GM18868 (cell line): ENCODE results near the gene NEK2.
"Not testable (repeated sequence)": the region's sequence is repeated elsewhere in the genome, so short reads cannot be mapped to it uniquely, and the experiment has no call there.

ENCODE experiments used
- ATAC-seq: cut with Tn5 transposase; IDR thresholded peaks from one replicate; pipeline ENCODE4 v1.9.1; 2021; ENCODE audit warnings: mild to moderate bottlenecking, moderate library complexity; ENCODE audit not compliant: unreplicated experiment

NEK2 gene

DNA sequence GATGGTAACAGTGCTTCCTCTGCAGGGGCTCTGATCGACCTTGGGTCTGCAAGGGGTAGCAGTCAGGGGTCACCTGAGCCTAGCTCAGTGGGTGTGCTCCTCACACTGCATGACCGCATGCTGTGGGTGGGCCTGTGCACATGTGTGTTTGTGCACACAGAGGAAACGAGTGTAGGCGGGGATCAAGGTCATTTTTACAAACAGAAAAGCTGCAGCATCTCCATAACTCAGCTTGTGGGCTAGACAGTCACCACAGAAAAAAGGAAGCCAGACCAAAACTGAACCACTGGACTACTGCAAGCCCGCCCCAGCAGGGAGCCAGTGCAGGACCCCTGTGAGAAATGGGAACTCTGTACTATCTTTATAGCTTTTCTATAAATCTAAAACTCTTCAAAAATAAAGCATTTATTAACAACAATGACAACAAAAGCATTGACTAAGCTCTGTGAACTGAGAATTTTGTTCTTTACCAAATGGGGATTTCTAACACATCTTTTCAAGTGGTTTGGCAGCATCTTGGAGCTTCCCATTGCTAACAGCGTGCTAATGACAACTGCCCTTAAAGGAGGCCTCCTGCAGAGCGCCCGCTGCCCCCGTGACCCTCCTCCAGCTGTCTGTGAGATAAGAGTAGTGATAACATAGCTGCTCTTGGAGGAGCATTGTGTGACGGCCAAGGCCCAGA, 19.9 kb upstream of the NEK2 start:
- peak; percentile 42 for ATAC-seq

DNA sequence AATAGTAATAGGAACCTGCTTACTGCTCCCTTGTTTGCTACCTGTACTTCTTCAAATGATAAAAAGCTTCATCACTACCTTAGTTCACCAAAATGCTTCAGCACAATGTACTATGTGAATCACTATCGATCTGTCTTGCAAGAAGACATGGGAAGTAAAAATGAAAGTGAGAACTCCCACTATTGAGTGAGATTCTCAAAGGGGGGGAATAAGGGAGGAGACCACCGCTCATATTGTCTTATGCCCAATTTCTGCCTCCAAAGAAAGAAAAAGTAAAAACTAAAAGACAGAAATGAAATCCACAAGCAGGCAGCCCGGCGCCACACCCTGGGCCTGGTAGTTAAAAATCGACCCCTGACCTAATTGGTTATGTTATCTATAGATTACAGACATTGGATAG, 18.5 kb upstream of the NEK2 start:
- ATAC-seq, result not testable (repeated sequence)

DNA sequence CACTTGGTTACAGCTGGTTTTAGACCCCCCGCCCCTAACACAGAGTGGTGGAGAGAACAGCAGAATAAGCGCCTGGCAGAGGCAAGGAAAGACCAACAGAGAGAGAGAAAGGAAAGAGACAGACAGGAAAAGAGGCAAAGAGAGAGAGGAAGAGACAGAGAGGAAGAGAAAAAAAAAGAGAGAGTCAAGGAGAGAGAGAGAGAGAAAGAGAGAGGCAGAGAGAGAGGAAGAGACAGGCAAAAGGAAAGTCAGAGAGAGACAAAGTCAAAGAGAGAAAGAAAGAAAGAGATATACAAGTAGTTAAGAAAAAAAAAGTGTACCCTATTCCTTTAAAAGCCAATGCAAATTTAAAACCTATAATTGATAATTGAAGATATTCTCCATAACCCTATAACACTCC, 13.0 kb upstream of the NEK2 start:
- ATAC-seq, result no peak

DNA sequence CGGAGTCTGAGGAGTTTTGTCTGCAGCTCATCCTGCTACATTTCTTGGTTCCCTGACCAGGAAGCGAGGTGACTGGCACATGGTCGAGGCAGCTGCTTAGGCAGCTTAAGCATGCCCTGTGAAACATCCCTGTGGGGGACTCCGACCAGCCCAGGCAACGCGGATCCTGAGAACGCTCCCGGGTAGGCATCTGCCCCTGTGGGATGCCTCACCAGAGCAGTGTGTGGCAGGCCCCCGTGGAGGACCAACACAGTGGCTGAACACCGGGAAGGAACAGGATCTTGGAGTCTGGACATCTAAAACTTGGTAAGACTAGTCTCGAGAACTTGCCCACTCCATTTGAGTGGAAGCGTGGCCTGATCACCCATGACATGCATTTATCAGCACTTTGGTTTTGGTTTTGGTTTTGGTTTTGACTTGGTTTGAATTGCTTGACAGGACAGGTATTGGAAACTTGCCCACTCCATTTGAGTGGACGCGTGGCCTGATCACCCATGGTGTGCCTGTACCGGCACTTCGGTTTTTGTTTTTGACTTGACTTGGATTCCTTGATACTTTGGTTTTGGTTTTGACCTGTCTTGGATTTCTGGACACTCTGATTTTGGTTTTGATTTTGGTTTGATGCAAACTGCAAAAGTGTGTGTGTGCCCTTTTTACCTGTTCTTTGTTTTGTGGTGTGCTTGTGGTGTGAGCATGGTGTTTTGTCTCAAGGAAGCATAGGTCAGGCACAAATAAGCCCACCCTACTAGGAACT, 12.2 kb upstream of the NEK2 start:
- no peak for ATAC-seq

DNA sequence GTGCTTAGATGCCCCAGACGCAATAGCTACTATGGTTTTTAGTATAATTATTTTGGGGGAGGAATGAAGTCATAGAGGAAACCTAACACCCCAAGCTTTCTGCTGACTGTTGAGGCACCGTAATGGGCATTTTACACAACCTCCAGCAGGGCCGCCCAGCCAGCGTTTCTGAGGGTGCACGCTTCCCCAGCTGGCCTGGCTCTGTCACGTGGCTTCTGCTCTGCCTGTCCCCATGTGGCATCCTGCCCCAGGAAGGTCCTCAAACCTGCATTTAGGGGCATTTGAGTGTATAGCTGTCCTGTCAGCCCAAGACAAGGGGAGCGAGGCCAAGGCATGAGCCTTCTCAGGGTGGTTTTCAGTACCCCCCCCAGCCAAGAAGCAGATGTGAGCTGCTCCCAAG, 10.4 kb upstream of the NEK2 start:
- ATAC-seq, result no peak

DNA sequence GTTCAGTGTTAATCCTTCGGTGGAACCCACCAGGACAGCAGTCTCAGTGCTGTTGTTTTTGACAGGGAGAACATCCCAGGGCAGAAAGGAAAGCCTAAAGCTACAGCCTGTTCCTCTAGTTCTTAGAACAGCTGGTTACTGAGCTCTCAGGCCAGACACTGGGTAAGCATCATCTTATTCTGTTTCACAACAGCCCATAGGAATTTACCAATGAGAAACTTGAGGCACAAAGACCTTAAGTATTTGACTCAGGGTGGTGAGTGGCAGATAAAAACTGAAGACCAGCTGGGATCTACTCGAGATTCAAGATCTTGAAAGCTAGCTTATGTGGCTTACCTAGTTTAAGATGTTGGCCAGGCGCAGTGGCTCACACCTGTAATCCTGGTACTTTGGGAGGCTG, 9.4 kb upstream of the NEK2 start:
- no peak for ATAC-seq

DNA sequence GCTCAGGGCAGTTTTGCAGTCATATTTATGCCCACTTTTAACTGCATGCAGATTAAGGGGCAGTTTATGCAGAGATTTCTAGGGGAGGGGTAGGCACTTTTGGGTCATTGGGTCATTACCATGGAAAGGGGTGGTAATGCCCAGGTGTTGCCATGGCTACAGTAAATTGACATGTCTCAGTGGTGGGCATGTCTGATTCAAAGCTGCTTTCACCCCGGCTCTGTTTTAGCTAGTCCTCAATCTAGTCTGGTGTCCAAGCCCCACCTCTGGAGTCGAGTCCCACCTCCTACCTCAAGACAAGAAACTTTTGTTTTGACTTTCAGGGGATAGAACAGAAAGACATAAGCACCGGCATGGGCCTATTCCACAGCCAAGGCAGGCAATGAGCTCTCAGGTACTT, 8.9 kb upstream of the NEK2 start:
- no peak for ATAC-seq

DNA sequence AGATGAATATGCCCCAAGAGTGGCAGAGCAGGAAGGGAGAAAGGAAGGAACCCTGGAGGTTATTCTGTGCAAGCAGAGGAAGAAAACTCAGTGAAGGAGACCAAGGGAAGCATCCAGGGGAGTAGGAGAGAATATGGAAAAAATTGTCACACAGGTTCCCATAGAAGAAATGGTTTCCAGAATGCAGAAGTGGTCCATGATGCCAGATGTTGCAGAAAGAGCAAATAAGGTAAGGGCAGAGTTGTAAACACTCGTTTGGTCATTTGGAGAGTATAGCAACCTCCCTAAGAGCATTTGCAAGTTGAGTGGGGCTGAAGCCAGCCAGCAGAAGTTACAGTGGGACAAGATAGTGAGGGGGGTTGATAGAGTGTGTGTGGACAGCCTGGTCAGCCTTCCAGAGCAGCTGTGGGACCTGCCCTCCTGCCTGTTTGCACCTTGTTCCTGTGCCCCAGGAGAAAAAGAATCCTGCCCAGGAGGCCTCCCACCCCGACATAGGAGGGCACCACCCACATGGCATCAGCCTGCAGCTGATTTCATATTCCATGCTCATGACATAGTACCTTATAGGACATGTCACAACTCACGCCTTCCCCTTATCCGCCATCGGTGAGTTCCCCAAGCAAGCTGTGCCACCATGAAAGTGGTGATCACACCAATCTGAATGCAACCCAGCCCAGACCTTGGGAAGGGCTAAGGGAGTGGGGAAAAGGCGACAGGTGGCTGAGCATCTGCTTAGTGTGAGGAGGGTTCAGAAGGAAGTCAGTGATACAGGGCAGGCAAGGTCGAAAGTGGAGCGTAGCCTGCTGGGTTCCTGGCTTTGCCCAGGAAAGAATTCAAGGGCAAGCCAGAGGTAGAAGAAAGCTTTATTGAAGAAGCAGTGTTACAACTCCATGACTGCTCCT, 8.2 kb upstream of the NEK2 start:
- no peak for ATAC-seq

DNA sequence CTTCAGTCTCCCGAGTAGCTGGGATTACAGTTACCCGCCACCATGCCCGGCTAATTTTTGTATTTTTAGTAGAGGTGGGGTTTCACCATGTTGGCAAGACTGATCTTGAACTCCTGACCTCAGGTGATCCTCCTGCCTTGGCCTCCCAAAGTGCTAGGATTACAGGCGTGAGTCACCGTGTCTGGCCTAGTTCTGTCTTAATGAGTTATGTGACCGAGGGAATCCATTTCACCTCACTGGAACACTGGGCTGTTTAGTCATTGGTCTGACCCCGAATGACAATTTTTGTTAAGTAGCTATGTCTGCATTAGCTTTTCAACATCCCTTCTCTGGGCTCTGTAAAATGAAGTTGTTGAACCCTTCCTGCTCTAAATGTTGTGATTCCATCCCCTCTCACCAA, 6.8 kb upstream of the NEK2 start:
- ATAC-seq, result not testable (repeated sequence)

DNA sequence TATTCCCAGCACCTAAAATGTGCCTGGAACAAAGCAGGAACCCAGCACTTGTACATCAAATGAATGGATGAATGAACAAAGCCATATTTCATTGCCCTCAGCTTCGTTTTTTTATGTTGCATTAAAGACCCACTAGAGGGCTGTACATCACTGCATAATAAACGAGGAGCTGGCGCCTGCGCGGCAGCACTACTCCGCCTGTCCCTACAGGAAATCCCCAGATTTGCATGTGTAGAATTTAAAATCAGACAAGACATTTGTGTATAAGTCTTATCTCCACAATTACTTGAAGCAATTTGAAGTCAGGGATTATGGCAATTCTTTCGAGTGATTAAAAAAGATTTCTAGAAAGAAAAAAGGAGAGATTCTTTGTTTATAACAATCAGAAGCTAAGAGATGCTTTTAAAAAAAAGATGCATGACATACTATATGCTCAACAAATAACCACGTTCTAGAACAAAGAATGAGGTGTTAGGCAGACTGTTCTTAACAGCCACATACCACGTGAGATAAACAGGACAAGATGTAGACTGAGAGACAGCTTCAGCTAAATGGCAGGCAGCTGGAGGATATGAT, 5.4 kb upstream of the NEK2 start:
- peak; percentile 87 for ATAC-seq

DNA sequence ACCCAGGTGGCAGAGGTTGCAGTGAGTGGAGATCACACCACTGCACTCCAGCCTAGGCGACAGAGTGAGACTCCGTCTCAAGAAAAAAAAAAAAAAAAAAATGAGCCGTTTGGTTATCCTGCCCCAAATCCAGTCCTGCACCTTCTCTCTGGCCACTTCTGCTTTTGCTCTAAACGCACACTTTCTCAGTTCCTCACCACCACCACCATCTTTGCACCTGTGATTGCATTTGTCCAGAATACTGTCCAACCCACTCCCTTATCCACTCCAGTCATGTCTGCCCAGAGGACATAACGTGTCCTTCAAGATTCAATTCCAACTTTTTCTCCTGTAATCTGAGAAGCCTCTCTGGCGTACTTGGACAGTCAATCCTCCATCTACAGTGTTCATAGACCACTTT, 2.2 kb upstream of the NEK2 start:
- ATAC-seq, result peak; percentile 21

DNA sequence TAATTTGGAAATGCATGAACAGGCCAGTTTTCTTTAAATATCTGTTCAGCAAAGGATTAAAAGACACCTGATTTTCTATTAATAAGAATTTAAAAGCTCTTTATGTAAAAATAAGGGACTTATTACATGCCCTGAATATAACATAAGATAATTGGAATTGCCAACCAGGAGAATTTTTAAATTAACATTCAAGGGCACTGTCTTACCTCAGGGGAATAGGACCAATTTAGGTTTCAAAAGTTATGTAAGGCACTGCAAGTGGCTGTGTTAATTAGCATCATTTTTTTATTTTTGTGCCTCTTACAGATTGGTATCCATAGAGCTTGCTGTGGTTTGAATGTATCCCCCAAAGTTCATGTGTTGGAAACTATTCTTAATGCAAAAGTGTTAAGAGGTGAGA, 1.3 kb upstream of the NEK2 start:
- no peak for ATAC-seq

DNA sequence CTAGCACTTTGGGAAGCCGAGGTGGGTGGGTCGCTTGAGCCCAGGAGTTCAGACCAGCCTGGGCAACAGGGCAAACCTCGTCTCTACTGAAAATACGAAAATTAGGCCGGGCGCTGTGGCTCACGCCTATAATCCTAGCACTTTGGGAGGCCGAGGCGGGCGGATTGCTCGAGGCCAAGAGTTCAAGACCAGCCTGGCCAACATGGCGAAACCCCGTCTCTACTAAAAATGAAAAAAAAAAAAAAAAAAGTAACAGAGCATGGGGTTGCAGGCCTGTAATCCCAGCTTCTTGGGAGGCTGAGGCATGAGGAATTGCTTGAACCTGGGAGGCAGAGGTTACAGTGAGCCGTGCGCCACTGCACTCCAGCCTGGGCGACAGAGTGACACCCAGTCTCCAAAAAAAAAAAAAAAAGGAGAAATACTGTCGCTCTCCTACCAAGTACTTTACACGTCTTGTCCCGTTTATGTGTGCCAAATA, 724 bp upstream of the NEK2 start:
- ATAC-seq, result no peak

DNA sequence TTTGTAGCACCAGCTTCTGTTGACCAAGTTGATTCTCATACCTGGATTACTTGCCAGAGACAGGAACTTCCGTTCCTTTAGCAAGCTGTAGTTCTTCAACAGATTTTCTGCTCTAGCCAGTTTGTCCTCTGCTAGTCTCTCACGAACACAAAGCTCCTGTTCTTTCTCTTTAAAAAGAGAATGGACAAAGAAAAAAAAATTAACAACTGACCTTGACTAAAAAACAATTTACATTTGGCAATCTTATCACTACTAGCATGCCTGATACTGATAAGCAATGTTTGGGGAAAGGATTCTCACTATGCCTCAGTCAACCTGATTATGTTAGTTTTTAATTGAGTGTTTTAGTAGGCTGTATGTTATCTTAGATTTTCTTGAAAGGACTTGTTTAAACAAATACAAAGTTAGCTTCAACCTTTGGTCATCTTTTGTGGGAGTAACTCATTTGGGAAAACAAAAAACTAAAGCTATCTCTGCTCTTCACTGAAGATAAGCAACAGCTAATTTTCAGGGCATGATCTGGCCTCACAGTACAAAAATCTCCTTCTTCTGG, 8.3 kb downstream of the NEK2 start:
- ATAC-seq, result no peak

DNA sequence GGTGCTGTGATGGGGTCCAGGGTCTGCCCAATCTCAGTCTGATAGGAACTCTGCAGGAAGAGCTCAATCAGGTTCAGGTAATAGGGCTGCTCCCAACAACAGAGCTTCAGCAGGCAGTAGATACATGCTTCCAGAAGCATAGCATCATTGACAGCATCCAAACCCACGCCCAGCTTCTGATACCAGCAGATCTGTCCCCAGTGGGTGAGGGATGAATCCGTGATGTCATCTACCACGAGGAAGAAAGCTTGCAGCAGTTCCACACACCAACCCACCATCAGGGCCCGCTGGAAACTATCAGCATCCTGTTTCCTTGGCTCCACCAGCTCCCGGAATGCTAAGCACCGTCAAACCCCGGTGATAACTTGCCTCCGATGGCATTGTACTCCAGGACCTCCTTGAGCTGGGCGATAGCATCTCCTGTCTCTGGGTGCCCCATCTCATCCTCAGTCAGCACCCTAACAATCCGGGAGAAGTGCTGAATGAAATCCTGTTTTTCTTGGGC, 14.7 kb downstream of the NEK2 start:
- no peak for ATAC-seq

DNA sequence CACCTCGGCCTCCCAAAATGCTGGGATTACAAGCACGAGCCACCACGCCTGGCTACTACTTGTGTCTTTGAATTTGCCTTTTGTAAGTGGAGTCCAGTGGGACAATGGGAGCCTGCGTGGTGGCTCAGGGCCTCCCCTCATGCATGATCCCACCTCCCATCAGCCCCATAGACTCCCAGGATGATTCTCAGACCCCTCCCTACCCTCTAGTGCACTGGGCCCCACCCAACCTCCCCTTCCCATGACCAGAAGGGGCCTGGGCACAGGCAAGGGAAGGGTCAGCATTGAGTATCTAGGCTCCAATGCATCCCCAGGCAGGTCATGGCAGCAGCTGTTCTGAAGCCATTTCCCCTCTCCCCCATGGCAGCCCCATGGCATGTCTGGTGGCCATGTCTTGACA, 18.7 kb downstream of the NEK2 start:
- no peak for ATAC-seq

DNA sequence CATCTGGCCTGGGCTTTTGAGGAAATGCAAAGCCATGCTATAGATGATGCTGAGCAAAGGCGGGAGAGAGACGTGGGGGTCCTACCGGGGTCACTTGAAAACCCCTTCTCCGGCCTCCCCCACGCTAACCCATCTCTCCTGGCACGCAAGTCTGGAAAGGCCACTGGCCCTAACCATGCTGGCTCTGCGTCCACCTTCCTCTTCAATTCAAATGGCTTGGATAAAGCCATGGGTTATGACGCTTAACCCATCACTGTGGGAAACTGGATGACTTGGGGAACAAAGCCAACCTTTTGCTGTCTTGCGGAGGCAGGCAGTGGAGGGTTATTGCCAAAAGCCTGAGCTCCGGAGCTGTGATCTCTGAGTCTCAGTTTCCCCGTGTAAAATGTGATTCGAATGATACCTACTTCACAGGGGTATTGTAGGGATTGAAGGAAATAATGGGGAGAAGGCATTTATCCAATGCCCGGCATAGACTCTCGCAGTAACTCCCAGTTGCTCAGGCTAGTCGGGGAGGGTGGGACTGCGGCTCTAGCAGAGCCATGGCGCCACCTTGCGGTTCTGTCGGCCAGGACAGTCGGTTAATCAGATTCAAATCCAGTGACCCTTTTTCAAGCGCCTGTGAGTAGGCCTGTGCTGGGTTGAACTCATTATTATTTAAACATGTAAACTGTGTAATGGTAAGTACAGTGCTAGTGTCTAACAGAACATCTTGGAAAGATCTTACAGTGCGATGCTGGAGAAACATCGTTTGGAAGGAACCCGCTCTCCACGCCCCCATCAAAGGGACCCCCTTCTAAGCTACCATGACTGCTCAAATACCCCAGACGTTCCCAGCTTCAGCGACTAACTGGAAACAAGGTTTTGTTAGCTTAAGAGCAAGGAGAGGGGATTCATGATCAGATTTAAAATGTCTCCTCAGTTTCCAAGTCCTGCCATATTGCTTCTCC, 20.3 kb downstream of the NEK2 start:
- ATAC-seq, result peak; percentile 91

DNA sequence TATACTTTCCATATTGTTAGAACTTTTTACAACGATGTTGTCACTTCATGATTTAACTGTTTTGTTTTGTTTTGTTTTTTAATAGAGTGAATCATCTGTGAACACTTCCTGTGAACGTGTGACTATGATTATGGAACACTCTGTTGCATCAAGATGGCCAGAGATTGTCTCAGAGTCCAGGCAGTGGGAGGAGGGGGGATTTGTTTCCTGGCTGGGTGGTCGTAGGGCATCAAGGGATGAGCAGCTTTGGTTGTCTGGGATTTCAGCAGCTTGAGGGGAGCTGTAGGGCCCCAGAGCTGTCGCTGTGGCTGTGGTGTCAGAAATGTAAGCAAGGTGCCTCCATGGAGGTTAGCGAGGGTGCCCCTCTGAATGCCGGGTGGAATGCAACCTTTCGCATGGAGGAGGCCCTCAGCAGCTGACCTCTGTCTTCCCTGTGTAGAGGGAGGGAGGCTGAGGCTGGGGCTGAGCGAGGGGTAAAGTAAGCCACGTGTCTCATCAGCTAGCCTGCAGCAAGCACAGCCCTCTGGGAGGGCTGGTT, 21.4 kb downstream of the NEK2 start:
- ATAC-seq, result no peak

DNA sequence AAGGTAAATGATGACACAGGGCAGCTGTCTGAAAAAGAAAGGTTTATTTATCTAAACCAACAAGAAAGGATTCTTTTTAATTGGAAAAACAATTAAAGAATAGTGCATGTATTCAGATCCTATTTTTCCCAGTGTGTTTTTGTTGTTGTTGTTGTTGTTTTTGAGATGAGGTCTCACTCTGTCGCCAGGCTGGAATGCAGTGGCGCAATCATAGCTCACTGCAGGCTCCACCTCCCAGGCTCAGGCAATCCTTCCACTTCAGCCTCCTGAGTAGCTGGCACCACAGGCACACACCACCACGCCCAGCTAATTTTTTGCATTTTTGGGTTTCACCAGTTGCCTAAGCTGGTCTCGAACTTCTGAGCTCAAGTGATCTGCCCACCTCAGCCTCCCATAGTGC, 22.1 kb downstream of the NEK2 start:
- no peak for ATAC-seq
